Stimulated activated memory B cell treated with anti-CD40 and anti-IgM and Interleukin-4, amounts not matched to agents 10 μg/mL and 1 μg/mL and 100 μg/mL, for 72 hours (primary cell): ENCODE data around the gene CIB1.
"Not testable (repeated sequence)": the region's sequence is repeated elsewhere in the genome, so short reads cannot be mapped to it uniquely, and the experiment has no call there.

Source experiments
- ATAC-seq: fragments of 150-1000 bp; cut with Tn5 transposase; 2 replicates; pipeline ENCODE4 v1.10.0; 2021
- H3K27ac Mint-ChIP-seq: one replicate; pipeline ENCODE4 v1.8.0; 2022; ENCODE audit warnings: mild to moderate bottlenecking, mixed read lengths
- H3K27me3 Mint-ChIP-seq: one replicate; pipeline ENCODE4 v1.8.0; 2022; ENCODE audit warnings: mixed read lengths
- H3K36me3 Mint-ChIP-seq: one replicate; pipeline ENCODE4 v1.8.0; 2022; ENCODE audit warnings: mixed read lengths
- H3K4me1 Mint-ChIP-seq: one replicate; pipeline ENCODE4 v1.8.0; 2022; ENCODE audit warnings: mixed read lengths
- H3K4me3 Mint-ChIP-seq: one replicate; pipeline ENCODE4 v1.8.0; 2022; ENCODE audit warnings: mild to moderate bottlenecking, moderate library complexity, mixed read lengths
- H3K9me3 Mint-ChIP-seq: one replicate; pipeline ENCODE4 v1.8.0; 2022; ENCODE audit warnings: mixed read lengths

The CIB1 gene

GRCh38 chr15:90200534-90201129 lies 33.1 kb downstream of the CIB1 start:
- Mint-ChIP-seq H3K27me3 (no peaks in the 10 kb centered on the region), H3K36me3 (no peaks in the 10 kb centered on the region), H3K27ac (peak overlapping the region; percentile 50), H3K9me3 (no peaks in the 10 kb centered on the region), H3K4me3 (peak overlapping the region; percentile 91), H3K4me1 (peaks cover 75% of the 10 kb centered on the region)
- ATAC-seq = peak; percentile 61

DNA sequence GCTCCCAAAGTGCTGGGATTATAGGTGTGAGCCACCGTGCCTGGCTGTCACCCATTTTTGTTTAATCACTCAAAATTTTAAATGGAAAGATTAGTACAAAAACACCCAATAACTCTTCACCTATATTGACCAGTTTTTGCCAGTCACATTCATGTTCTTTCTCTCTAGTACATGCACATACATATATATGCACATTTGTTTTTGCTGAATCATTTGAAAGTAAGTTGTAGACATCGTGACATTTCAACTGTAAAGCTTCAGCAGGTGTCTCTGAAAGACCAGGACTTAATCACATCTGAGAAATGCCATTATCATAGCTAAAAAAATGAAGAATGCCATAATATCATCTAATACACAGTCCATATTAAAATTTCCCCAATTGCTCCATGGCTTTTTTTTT lies 39.1 kb downstream of the CIB1 start:
- Mint-ChIP-seq H3K27me3 (no peaks in the 10 kb centered on the region), H3K27ac (peak overlapping the region; percentile 96), H3K4me1 (peaks cover 81% of the 10 kb centered on the region), H3K9me3 (no peaks in the 10 kb centered on the region), H3K36me3 (no peaks in the 10 kb centered on the region), H3K4me3 (no peak overlapping the region)
- no peak for ATAC-seq

GRCh38 chr15:90192961-90193786 lies 40.6 kb downstream of the CIB1 start:
- no peaks in the 10 kb centered on the region for H3K27me3 Mint-ChIP-seq
- ATAC-seq = no peak
- H3K4me1 Mint-ChIP-seq = peaks cover 77% of the 10 kb centered on the region
- H3K4me3 Mint-ChIP-seq = peak overlapping the region; percentile 83
- H3K27ac Mint-ChIP-seq = peak overlapping the region; percentile 96
- no peaks in the 10 kb centered on the region for H3K36me3 Mint-ChIP-seq
- H3K9me3 Mint-ChIP-seq = no peaks in the 10 kb centered on the region

GRCh38 chr15:90191794-90192509 lies 41.8 kb downstream of the CIB1 start:
- H3K4me3 Mint-ChIP-seq = peak overlapping the region; percentile 83
- peak; percentile 91 for ATAC-seq
- H3K9me3 Mint-ChIP-seq = no peaks in the 10 kb centered on the region
- no peaks in the 10 kb centered on the region for H3K36me3 Mint-ChIP-seq
- H3K27me3 Mint-ChIP-seq = no peaks in the 10 kb centered on the region
- H3K27ac Mint-ChIP-seq = peak overlapping the region; percentile 96
- H3K4me1 Mint-ChIP-seq = peaks cover 84% of the 10 kb centered on the region

GRCh38 chr15:90191344-90191687 lies 42.4 kb downstream of the CIB1 start:
- Mint-ChIP-seq H3K36me3 (no peaks in the 10 kb centered on the region), H3K27ac (peak overlapping the region; percentile 96), H3K9me3 (no peaks in the 10 kb centered on the region), H3K4me1 (peaks cover 80% of the 10 kb centered on the region), H3K4me3 (peak overlapping the region; percentile 83), H3K27me3 (no peaks in the 10 kb centered on the region)
- peak; percentile 55 for ATAC-seq

DNA sequence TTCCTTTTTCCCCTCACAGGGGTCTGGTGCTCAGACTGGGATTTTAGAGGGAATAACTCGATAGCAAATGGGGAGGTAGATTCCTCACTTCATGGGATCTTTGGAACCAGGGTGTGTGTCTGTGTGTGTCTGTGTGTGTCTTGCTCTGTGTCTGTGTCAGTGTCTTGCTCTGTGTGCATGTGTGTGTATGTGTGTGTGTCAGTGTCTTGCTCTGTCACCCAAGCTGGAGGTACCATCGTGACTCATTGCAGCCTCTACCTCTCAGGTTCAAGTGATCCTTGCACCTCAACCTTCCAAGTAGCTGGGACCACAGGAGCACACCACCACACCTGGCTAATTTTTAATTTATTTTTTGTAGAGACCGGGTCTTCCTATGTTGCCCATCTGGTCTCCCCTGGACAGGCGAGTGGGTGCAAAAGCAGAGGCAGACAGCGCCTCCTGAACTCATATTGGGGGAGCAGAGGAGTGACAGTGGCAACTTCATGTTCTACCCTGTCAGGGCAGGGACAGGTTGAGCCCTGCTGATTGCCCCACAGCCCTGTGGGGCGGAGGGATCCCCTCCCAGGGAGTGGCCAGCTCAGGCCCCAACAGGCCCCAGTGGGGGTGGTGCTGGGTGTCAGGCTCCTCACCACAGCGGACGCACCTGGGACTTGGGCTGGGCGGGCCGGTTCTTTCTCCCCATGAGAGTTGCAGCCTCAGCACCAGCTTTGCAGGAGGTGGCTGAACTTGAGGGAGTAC lies 43.0 kb downstream of the CIB1 start:
- no peaks in the 10 kb centered on the region for H3K36me3 Mint-ChIP-seq
- H3K27ac Mint-ChIP-seq = peak overlapping the region; percentile 96
- H3K9me3 Mint-ChIP-seq = no peaks in the 10 kb centered on the region
- H3K27me3 Mint-ChIP-seq = no peaks in the 10 kb centered on the region
- peaks cover 80% of the 10 kb centered on the region for H3K4me1 Mint-ChIP-seq
- peak; percentile 92 for ATAC-seq
- peak overlapping the region; percentile 83 for H3K4me3 Mint-ChIP-seq

DNA sequence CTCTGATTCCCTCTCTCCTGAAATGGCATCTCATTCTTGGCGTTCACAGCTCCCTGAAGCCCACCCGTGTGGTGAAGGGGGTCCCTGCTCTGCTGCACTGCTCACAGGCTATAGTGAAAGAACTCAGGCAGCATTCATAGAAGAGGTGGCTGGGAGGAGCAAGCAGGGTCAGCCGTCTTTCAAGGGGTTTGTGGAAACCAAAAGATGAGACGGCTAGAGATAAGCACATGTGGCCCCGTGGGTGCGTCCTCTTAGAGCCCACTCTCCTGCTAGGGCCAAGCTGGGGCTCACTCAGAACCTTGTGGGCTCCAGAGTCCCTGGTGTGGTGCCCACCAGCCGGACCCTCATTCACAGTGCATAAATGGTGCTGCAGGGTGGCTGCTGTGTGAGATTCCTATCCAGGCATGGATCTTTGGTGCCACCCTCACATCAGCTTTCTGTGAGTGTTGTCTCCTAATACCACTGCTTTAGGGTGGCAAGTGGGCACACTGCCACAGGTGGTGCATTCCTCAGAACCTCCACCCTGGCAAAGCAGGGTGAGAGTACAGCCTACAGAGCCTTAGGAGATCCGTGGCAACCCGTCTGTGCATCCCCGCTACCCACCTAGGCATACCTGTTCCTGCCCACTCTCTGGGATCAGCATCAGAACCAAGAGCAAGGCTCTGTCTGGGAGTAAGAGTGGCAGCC lies 43.8 kb downstream of the CIB1 start:
- Mint-ChIP-seq H3K4me3 (peak overlapping the region; percentile 83), H3K27me3 (no peaks in the 10 kb centered on the region), H3K36me3 (no peaks in the 10 kb centered on the region), H3K4me1 (peaks cover 78% of the 10 kb centered on the region), H3K9me3 (no peaks in the 10 kb centered on the region), H3K27ac (peak overlapping the region; percentile 96)
- no peak for ATAC-seq

DNA sequence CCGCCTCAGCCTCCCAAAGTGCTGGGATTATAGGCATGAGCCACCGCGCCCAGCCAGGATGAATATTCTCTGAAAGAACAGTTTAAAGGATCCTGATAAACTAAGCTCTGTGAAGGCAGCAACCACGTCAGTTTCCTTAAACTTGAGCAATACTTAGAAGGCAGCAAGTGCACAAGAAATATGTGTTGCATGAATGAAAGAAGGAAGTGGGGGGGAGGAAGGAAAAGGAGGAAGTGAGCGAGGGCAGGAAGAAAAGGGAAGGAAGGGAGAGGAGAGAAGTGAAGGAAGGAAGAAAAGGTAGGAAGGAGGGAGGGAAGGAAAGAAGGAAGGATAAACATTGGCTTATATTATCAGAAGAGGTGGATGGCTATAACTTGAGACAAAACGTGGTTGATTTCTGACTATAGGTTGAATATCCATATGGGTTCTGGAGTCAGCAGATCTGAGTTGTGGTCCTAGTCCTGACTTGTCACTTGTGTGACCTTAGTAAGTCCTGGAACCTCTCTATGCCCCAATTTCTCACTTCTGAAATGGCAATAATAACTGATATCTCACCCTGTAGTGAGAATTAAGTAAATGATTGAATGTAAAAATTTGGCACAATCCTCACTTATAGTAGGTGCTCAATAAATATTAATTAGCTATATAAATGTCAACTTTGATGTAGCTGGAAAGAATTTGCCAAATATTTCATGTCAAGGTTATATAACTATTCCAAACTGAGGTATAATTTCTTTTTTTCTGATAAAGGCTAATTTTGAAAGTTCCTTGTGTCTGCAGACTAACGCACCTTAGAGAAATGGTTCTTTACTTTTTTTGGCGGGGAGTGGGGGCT lies 44.6 kb downstream of the CIB1 start:
- no peaks in the 10 kb centered on the region for H3K36me3 Mint-ChIP-seq
- no peaks in the 10 kb centered on the region for H3K9me3 Mint-ChIP-seq
- H3K4me3 Mint-ChIP-seq = peak overlapping the region; percentile 6
- no peaks in the 10 kb centered on the region for H3K27me3 Mint-ChIP-seq
- H3K4me1 Mint-ChIP-seq = peaks cover 76% of the 10 kb centered on the region
- peak overlapping the region; percentile 96 for H3K27ac Mint-ChIP-seq
- ATAC-seq = no peak

- H3K4me3 Mint-ChIP-seq, ATAC-seq, H3K36me3 Mint-ChIP-seq, H3K9me3 Mint-ChIP-seq, H3K27me3 Mint-ChIP-seq, H3K27ac Mint-ChIP-seq: not testable (repeated sequence)
- H3K4me1 Mint-ChIP-seq = peaks cover 75% of the 10 kb centered on the region
These were observed 45.7 kb downstream of the CIB1 start for GRCh38 chr15:90188065-90188464.

GRCh38 chr15:90187257-90187868 lies 46.4 kb downstream of the CIB1 start:
- Mint-ChIP-seq H3K27ac (peak overlapping the region; percentile 82), H3K4me3 (no peak overlapping the region), H3K4me1 (peaks cover 68% of the 10 kb centered on the region), H3K27me3 (no peaks in the 10 kb centered on the region), H3K9me3 (no peaks in the 10 kb centered on the region), H3K36me3 (no peaks in the 10 kb centered on the region)
- ATAC-seq = no peak

- Mint-ChIP-seq H3K9me3 (no peaks in the 10 kb centered on the region), H3K36me3 (no peaks in the 10 kb centered on the region), H3K27me3 (no peaks in the 10 kb centered on the region), H3K4me3 (peak overlapping the region; percentile 83), H3K4me1 (peaks cover 56% of the 10 kb centered on the region), H3K27ac (peak overlapping the region; percentile 73)
- peak; percentile 91 for ATAC-seq
These were observed 48.7 kb downstream of the CIB1 start for GRCh38 chr15:90184786-90185704.

- peak; percentile 72 for ATAC-seq
- Mint-ChIP-seq H3K27ac (peak overlapping the region; percentile 73), H3K36me3 (no peaks in the 10 kb centered on the region), H3K4me1 (peaks cover 54% of the 10 kb centered on the region), H3K27me3 (no peaks in the 10 kb centered on the region), H3K4me3 (peak overlapping the region; percentile 80), H3K9me3 (no peaks in the 10 kb centered on the region)
These were observed 49.5 kb downstream of the CIB1 start for GRCh38 chr15:90184119-90184785.
